Erythroblast (primary cell): ENCODE measurements around the gene THSD4.

ENCODE experiments used
- DNase-seq, 2 experiments: peaks; one replicate each; lab custom pipeline; 2025; lab: John Stamatoyannopoulos, UW
- GATA1 ChIP-seq: IDR thresholded peaks from 2 replicates; pipeline ENCODE4 v1.6.1; 2011; ENCODE audit warnings: low read depth, mild to moderate bottlenecking, control low read depth, low read length, moderate library complexity
- POLR2A ChIP-seq: IDR thresholded peaks from 2 replicates; pipeline ENCODE4 v1.6.1; 2011; ENCODE audit warnings: mild to moderate bottlenecking, low read length

Gene THSD4

DNA sequence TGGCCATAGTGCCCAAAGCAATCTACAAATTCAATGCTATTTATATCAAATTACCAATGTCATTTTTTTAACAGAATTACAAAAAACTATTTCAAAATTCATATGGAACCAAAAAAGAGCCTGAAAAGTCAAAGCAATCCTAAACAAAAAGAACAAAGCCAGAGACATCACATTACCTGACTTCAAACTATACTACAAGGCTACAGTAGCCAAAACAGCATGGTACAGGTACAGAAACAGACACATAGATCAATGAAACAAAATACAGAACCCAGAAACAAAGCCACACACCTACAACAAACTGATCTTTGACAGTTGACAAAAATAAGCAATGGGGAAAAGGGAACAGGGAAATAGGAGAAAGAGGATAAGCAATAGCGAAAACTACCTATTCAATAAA lies 26.6 kb upstream of the THSD4 start:
- no peak for DNase-seq
- no peak for TF ChIP-seq POLR2A
- TF ChIP-seq GATA1 = no peak

DNA sequence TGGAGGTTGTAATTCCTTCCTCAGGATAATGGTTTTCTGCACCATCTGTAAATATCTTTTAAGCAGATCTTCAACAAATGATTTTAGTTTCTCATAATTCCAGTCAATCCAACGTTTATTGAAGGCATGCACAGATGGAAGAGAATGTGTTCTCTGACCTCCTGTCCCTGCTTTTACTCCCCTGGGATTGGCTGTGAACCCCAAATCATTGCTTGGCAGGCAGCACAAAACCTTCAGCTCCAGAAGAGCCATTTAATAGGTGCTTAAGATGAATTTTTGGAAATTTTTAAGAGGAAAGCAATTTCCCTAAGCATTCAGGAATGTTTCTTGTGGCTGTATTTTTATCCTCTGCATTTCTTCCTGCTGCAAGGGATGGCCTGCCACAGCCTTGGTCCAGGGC lies 25.5 kb upstream of the THSD4 start:
- TF ChIP-seq POLR2A (no peak), GATA1 (no peak)
- no peak for DNase-seq

DNA sequence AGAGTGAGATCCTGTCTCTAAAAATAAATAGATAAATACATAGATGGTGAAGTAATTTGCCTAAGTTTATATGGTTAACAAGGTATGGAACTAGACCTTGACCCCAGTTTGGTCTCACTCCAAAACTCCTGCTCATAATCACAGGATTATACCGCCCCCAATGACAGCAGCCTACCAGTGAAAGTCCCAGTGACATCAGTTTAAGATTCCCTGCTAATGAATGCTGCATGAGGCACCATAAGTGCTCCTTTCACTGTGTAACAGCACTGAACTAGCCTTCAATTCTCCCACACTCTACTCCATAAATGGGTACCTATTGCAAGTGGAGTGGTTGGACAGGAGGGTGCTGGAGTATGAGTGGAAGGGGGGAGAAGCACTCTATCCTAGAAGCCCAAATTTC lies 23.7 kb upstream of the THSD4 start:
- DNase-seq = no peak
- no peak for TF ChIP-seq POLR2A
- TF ChIP-seq GATA1 = no peak

DNA sequence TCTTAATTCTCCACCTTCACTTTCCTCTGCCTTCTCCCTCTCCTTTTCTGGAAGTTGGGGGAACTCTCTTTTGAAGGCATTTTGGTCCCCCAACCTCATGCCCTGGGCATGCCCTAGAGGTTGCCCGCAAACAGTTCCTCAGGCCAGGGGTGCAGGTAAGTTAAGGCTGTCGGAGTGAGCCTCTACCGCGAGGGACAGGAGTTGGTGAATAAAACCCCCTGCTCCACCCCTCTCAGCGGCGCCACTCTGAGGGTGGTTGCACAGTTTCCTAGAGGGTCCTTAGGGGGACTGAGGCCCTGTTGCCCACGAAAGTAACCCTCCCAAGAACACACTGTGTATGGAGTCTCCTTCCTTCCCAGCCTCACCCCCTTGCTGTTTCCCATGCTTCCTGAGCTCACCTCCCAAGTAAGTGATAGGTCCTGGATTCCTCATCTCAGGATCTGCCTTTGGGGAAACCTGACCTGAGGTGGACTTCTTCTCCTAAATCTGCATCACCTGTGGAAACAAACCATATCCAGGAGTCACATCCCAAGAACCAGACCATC lies 23.1 kb upstream of the THSD4 start:
- DNase-seq = no peak
- TF ChIP-seq POLR2A (no peak), GATA1 (no peak)

DNA sequence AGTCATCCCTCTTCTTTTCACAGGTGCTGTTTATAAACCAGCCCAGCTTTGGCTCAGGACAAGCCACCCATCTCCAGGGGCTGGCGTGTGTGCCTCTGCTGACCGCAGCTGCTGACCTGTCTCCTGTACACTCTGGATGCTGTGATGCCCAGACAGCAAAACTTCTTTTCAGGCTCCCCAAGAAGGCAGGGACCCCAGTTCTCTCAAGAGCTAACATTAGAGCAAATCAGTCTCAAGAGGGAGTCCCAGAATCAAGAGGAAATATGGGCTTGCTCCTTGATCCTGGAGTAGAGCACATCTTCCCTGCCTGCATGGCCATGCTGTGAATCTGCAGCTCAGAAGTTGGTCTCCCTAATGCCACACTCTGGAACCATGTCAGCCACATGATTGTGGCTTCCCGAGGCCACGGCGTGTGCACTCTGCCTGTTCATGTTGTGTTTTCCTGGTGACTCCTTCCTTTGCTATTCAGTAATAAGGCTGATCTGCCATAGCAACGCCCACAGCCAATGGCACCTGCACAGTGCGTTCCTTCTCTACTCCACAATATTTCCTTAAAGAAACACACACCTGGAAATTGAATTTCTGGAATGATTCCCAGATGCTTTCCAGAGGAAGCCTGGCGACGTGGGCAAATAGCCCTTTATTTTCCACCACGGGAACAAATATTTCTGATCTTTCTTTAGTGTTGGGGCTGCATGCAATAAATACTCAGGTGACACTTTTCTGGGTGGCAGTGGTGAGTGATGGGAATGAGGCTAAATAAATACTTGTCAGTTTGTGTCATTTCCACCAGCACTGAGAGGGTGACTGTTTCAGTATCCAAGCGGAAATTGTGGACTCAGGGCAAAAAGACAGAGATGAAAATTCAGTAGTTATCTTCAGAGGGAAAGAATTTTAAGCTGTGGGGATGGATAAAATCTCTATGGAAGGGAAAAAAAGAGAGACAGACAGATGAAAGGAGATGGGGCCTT lies 21.9 kb upstream of the THSD4 start:
- TF ChIP-seq GATA1 (no peak), POLR2A (no peak)
- no peak for DNase-seq

DNA sequence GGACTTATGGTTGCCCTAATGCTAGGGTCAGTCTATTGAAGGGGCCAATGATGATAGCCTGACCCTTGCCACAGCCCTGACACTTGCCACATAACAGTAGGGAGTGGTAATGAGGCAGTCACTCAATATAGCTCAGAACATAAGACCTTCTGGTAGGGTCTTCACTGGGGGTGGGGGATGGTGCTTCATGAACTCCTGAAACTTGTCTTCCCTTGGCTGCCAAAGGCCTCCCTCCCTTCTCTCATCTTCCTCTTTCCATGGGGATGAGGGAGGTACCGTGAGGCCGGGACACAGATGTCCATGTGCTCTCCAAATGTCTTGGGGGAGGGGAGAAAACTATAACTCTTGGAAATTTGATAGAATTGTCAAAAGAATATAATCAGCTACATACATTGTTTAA lies 21.1 kb upstream of the THSD4 start:
- no peak for TF ChIP-seq POLR2A
- TF ChIP-seq GATA1 = no peak
- DNase-seq = no peak

DNA sequence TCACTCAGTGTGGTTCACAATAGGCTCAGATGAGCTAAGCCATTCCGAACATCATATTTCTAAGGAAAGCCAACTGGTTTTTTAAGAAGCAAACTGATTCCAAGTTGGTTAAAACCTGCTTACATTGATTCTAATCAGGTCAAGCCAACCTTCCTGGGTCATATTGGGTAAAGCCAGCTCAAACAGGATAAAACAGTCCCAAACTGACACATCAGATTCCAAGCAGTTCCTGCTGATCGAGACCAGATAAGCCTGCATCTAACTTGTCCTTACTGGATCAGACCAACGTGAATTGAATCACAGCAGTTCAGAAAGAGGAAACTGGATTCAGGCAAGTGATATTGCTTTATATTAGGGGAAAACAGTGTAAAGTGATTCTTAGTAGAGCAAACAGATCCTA lies 18.6 kb upstream of the THSD4 start:
- no peak for DNase-seq
- TF ChIP-seq GATA1 = no peak
- TF ChIP-seq POLR2A = no peak

DNA sequence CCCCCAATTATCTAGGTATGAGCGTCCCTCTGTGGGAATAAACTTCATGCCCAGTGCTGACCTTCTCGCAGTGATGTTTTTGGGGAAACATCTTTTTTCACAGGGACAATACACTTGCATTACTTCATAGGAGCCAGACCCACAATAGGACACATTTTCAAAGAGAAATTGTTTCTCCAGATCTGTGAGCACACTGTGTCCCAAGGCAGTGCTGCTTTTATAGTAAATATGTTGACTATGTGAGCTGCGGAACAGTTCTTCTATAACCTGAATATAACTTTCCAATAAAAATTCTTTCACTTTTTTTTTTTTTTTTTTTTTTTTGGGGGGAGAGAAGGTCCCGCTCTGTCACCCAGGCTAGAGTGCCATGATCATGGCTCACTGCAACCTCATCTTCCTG lies 17.4 kb upstream of the THSD4 start:
- no peak for DNase-seq
- TF ChIP-seq POLR2A (no peak), GATA1 (no peak)

DNA sequence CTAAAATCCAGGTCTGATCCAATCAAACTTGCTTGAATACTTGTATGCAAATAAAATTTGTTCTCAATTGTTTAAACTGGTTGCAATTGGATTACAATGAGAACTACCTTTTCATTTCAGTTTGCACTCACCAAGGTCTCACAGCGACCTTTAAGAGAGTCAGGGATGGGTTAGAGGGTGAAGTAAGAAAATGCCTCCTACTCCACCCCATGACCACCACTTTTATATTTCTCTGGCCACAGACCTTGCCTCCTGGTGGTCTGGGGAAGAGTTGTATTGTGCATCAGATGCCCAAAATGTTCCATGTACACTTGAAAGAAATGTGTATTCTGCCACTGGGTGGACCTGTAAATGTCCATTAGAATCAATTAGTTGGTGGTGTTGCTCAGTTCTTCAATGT lies 16.4 kb upstream of the THSD4 start:
- no peak for DNase-seq
- no peak for TF ChIP-seq GATA1
- TF ChIP-seq POLR2A = no peak

DNA sequence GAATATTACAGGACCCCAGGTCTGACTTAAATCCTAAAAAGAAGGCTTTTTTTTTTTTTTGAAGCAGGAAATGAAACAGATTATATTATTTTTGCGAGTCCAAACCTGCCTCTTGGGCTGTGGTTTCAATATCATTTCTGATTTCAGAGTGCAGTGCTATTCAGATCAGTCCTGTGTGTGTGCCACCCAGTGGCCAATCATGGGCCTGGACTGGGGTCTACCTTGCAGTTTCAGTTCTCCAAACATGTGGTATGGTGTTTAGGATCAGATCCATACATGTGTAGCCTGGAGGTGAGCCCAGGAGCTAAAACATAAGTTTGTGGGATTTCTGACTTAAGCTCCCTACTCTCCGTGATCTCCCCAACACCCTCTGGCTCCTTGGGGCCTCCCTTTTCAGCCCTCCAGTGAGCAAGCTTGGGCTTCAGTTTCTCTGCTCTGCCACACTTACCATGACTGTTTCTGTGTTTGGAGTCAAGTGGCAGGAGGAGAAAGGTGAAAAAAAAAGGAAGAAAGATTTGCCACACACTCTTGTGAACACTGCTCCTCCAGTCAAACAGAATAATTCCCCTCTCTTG lies 12.1 kb upstream of the THSD4 start:
- DNase-seq = no peak
- TF ChIP-seq GATA1 (no peak), POLR2A (no peak)

DNA sequence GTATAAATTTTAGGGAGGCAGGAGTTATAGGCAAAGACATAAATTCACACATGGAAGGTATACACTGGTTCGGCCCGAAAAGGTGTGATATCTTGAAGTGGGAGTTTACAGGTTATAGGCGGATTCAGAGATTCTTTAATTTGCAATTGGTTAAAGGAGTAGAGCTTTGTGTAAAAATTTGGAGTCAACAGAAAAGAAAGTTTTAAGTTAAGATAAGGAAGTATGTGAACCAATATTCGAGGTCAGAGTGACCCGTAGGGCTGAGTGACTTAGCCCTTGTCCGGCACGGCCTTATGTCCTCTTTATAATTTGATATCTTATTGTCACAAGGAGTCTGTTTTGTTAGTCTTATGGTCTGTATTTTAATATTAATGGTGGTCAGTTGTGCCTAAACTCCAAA lies 10.6 kb upstream of the THSD4 start:
- TF ChIP-seq POLR2A (no peak), GATA1 (no peak)
- no peak for DNase-seq

DNA sequence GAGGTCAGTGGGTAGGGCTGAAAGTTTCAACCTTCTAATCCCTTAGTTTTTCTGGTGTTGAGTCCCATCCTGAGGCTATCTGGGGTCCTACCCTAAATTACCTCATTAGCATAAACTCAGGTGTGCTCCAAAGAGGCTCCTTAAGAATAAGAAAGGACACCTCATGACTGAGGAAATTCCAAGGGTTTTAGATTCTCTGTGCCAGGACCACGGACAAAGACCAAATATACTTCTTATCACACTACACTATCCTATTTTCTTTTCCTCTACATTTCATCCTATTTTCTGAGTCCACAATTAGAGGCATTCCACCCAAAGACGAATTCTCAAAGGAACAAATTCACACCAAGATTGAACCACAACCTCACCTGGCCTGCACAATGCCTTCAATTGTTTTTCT lies 9.8 kb upstream of the THSD4 start:
- DNase-seq = no peak
- TF ChIP-seq POLR2A = no peak
- no peak for TF ChIP-seq GATA1

DNA sequence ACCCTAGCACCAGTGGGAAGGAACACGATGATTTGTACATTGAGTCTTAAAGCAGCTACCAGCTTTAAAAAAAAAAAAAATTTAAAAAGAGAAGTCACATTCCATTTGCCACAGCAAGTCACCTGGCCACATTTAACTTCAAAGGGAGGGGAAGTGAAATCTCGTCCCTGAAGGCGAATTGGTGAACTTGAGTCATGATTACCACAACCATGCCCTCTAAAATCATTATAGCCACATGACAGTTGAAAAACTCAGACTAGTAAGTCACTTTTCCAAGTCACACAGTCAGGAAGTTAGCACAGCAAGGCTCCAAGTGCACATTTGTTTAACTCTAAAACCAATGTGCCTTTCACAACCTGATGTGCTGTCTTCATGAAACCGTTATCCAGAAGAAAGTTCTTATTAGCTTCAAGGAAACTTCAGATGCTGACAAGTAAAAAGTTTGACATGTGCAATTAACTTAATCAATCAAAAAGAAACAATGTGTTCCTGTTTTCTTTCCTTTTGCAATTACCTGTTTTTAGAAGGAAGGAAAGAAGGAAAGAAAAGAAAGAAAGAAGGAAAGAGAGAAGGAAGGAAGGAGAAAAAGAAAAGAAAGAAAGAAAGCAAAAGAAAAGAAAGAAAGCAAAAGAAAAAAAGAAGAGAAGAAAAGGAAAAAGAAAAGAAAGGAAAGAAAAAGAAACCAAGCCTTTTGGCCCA lies 8.3 kb upstream of the THSD4 start:
- TF ChIP-seq GATA1 (no peak), POLR2A (no peak)
- DNase-seq = no peak

DNA sequence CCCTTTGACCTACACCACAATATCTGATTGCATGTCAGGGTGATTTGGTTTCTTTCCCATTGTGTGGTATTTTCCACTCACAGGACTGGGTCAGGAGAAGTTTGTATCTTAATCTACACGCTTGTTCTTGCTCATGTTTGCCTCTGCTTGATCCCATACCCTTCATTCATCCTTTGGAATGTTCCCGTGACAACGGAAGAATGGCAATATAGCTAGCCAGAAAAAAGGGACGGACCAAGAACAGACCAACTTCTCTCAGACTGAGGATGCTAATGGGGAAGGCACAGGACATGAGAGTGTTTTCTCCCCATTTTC lies 7.8 kb upstream of the THSD4 start:
- no peak for TF ChIP-seq POLR2A
- TF ChIP-seq GATA1 = no peak
- no peak for DNase-seq

DNA sequence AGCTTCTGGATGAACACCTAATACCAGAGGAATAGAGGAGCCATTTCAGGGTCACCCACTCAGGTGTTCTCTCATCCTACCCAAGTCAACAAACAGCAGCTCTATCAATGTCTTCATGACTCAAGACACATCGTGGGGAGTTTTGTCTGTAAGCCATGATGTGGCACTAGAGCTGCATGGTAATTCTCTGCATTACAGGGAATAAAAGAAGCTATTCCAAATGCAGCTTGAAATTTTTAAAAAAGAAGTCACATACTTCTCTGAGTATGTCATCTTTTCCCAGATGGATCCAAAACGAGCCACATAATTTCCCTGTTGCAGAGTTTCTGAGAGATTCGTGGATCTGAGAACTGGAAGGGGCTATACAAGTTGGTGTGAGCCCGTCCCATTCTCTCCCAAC lies 6.1 kb upstream of the THSD4 start:
- TF ChIP-seq POLR2A = no peak
- no peak for TF ChIP-seq GATA1
- DNase-seq = no peak
